ENCODE measurements around the gene ANKRD33B. TPM values are rescaled to one million over a fixed set of nuclear protein-coding genes. Genes with fewer than 3 reads are reported as not detected.

The ANKRD33B gene
- polyA plus RNA-seq, 1 experiment: 4.8 TPM

- Histone ChIP-seq H3K9me3 (ENCODE audit: control insufficient read depth, insufficient read depth, low read length) (peaks cover 4% of the 10 kb centered on the region; the same call in 1 of the 2 replicates), H3K27ac (ENCODE audit: low read depth, low read length) (peak overlapping the region; percentile 98), H3K4me3 (ENCODE audit: low read depth, low read length) (no peak overlapping the region), H3K27me3 (ENCODE audit: control insufficient read depth, insufficient read depth, low read length) (no peaks in the 10 kb centered on the region)
- TF ChIP-seq, protein P1, sequence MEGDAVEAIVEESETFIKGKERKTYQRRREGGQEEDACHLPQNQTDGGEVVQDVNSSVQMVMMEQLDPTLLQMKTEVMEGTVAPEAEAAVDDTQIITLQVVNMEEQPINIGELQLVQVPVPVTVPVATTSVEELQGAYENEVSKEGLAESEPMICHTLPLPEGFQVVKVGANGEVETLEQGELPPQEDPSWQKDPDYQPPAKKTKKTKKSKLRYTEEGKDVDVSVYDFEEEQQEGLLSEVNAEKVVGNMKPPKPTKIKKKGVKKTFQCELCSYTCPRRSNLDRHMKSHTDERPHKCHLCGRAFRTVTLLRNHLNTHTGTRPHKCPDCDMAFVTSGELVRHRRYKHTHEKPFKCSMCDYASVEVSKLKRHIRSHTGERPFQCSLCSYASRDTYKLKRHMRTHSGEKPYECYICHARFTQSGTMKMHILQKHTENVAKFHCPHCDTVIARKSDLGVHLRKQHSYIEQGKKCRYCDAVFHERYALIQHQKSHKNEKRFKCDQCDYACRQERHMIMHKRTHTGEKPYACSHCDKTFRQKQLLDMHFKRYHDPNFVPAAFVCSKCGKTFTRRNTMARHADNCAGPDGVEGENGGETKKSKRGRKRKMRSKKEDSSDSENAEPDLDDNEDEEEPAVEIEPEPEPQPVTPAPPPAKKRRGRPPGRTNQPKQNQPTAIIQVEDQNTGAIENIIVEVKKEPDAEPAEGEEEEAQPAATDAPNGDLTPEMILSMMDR (IDR thresholded peaks at IDR 0.05; ENCODE audit: low read depth, low read length): no peak
- DNase-seq (ENCODE audit: low read depth, low spot score): no peak
- ChIA-PET CTCF (interaction anchor here (1.0 to 2.8 kb wide), 2 partner anchors 75 to 100 kb away, joined by 5 to 8 read pairs; no protein-coding TSS in a partner anchor), POLR2A (interaction anchor here (0.7 to 1.8 kb wide), 4 partner anchors 10 to 82 kb away, joined by 3 to 12 read pairs (median 5); no protein-coding TSS in a partner anchor)
Observed at GRCh38 chr5:10552183-10553143, 11.4 kb upstream of the ANKRD33B start.

- Histone ChIP-seq H3K27me3 (ENCODE audit: control insufficient read depth, insufficient read depth, low read length) (no peaks in the 10 kb centered on the region), H3K9me3 (ENCODE audit: control insufficient read depth, insufficient read depth, low read length) (peaks cover 2% of the 10 kb centered on the region; the same call in 1 of the 2 replicates), H3K27ac (ENCODE audit: low read depth, low read length) (no peak overlapping the region), H3K4me3 (ENCODE audit: low read depth, low read length) (no peak overlapping the region)
- ChIA-PET CTCF (interaction anchor here (2.8 kb wide), 1 partner anchor 74 kb away, joined by 8 read pairs; no protein-coding TSS in a partner anchor), POLR2A (interaction anchor here (0.7 kb wide), 1 partner anchor 81 kb away, joined by 6 read pairs; no protein-coding TSS in a partner anchor)
- DNase-seq (ENCODE audit: low read depth, low spot score): no peak
- TF ChIP-seq, protein P1 (IDR thresholded peaks at IDR 0.05; ENCODE audit: low read depth, low read length): no peak
Observed at GRCh38 chr5:10553476-10553875, 10.4 kb upstream of the ANKRD33B start.

GRCh38 chr5:10555277-10555684 is 8.6 kb upstream of the ANKRD33B start:
- POLR2A ChIA-PET: no interaction called here
- H3K9me3 ChIP-seq (ENCODE audit: control insufficient read depth, insufficient read depth, low read length): no peaks in the 10 kb centered on the region
- peak overlapping the region; percentile 65 for H3K27ac ChIP-seq (ENCODE audit: low read depth, low read length)
- CTCF ChIA-PET: interaction anchor here (0.6 kb wide), 1 partner anchor 47 kb away, joined by 3 read pairs; no protein-coding TSS in a partner anchor
- peak; percentile 71 for DNase-seq (ENCODE audit: low read depth, low spot score)
- no peaks in the 10 kb centered on the region for H3K27me3 ChIP-seq (ENCODE audit: control insufficient read depth, insufficient read depth, low read length)
- TF ChIP-seq, protein P1 (IDR thresholded peaks at IDR 0.05; ENCODE audit: low read depth, low read length): no peak
- no peak overlapping the region for H3K4me3 ChIP-seq (ENCODE audit: low read depth, low read length)

DNA sequence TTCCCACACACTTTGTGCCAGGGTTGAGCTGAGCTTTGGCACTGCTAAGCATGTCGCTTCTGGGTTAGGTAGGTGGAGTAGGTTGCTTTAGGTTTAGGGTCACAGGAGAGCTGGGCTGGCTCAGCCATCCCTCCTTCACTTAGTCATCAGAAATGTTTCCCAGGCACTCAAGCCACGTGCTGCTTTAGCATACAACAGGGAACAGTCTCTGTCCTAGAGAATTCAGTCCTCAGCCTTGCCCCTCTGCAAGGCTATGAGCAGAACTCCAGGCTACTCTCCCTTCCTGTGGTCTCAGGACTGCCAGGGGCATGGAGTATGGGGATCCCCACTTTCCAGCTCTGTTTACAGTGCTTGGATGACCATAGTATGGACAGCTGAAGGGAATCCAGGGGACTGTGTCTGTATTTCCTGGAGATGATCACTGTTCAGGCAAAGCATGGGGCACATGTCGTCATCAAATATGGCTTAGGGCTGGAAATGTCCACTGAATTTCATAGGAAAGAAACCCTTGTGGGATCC is 7.5 kb upstream of the ANKRD33B start:
- POLR2A ChIA-PET: interaction anchor here (0.6 to 0.7 kb wide), 3 partner anchors 71 to 89 kb away, joined by 3 read pairs; no protein-coding TSS in a partner anchor

More for the DNA sequence above, 7.5 kb upstream of the ANKRD33B start:
- Histone ChIP-seq H3K27ac (ENCODE audit: low read depth, low read length) (peak overlapping the region; percentile 73), H3K27me3 (ENCODE audit: control insufficient read depth, insufficient read depth, low read length) (no peaks in the 10 kb centered on the region), H3K9me3 (ENCODE audit: control insufficient read depth, insufficient read depth, low read length) (no peaks in the 10 kb centered on the region), H3K4me3 (ENCODE audit: low read depth, low read length) (no peak overlapping the region)
- CTCF ChIA-PET: no interaction called here
- DNase-seq (ENCODE audit: low read depth, low spot score): no peak
- TF ChIP-seq, protein P1 (IDR thresholded peaks at IDR 0.05; ENCODE audit: low read depth, low read length): no peak

Measured in AG04450 (cell line).